Ishikawa (cell line): ENCODE results near the gene SAMD3.

Source experiments
- CEBPB ChIP-seq: IDR thresholded peaks from 2 replicates; pipeline ENCODE4 v1.6.1; 2012
- CREB1 ChIP-seq: IDR thresholded peaks from 2 replicates; pipeline ENCODE4 v1.6.1; 2012; ENCODE audit warnings: low read depth
- EP300 ChIP-seq: IDR thresholded peaks from 2 replicates; pipeline ENCODE4 v1.6.1; 2012; ENCODE audit warnings: borderline replicate concordance
- FOXM1 ChIP-seq: IDR thresholded peaks from 2 replicates; pipeline ENCODE4 v1.6.1; 2012; ENCODE audit warnings: low read depth, borderline replicate concordance
- MAX ChIP-seq: IDR thresholded peaks from 2 replicates; pipeline ENCODE4 v1.6.1; 2012
- TCF12 ChIP-seq: IDR thresholded peaks from 2 replicates; pipeline ENCODE4 v1.6.1; 2012; ENCODE audit warnings: low read depth
- YY1 ChIP-seq: IDR thresholded peaks from 2 replicates; pipeline ENCODE4 v1.6.1; 2012; ENCODE audit warnings: low read depth

- TF ChIP-seq TCF12 (no peak), EP300 (no peak), MAX (no peak), CREB1 (no peak), CEBPB (no peak), FOXM1 (no peak), YY1 (no peak)
Observed at GRCh38 chr6:130115036-130115435, 107.7 kb downstream of the SAMD3 start.
